ENCODE results near the gene SDK2.

The SDK2 gene

DNA sequence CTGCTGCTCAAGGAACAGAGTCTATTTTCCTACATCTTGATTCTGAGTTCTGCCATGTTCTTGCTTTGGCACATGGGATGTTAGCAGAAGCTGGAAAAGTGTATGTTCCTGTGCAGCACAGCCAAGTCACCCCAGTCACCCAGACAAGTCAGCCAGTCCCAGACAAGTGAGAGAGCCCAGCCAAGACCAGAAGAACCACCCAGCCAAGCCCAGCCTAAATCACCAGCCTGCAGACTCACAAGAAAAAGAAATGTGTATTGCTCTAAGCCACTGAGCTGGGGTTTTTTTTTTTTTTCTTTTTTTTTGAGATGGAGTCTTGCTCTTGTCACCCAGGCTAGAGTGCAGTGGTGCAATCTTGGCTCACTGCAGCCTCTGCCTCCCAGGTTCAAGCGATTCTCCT lies 191.2 kb downstream of the SDK2 start:
- no peak overlapping the region for H3K27ac ChIP-seq (replicated peaks)
- DNase-seq (ENCODE audit: low read depth in 1 of 2, low spot score in 1 of 2), result no peak
- H3K27me3 ChIP-seq (ENCODE audit: insufficient read depth, poor library complexity, severe bottlenecking), result no peaks in the 10 kb centered on the region
- no peak for TF ChIP-seq GABPA (IDR thresholded peaks at IDR 0.05; ENCODE audit: low read depth)
- TF ChIP-seq SPI1 (IDR thresholded peaks at IDR 0.05; ENCODE audit: borderline replicate concordance, low read depth), result no peak
- TF ChIP-seq, protein P1, sequence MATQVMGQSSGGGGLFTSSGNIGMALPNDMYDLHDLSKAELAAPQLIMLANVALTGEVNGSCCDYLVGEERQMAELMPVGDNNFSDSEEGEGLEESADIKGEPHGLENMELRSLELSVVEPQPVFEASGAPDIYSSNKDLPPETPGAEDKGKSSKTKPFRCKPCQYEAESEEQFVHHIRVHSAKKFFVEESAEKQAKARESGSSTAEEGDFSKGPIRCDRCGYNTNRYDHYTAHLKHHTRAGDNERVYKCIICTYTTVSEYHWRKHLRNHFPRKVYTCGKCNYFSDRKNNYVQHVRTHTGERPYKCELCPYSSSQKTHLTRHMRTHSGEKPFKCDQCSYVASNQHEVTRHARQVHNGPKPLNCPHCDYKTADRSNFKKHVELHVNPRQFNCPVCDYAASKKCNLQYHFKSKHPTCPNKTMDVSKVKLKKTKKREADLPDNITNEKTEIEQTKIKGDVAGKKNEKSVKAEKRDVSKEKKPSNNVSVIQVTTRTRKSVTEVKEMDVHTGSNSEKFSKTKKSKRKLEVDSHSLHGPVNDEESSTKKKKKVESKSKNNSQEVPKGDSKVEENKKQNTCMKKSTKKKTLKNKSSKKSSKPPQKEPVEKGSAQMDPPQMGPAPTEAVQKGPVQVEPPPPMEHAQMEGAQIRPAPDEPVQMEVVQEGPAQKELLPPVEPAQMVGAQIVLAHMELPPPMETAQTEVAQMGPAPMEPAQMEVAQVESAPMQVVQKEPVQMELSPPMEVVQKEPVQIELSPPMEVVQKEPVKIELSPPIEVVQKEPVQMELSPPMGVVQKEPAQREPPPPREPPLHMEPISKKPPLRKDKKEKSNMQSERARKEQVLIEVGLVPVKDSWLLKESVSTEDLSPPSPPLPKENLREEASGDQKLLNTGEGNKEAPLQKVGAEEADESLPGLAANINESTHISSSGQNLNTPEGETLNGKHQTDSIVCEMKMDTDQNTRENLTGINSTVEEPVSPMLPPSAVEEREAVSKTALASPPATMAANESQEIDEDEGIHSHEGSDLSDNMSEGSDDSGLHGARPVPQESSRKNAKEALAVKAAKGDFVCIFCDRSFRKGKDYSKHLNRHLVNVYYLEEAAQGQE (IDR thresholded peaks at IDR 0.05; ENCODE audit: insufficient replicate concordance, low read depth), result no peak
- TF ChIP-seq POLR2AphosphoS5 (IDR thresholded peaks at IDR 0.05; ENCODE audit: low read depth), result no peak
- TF ChIP-seq, protein P2, sequence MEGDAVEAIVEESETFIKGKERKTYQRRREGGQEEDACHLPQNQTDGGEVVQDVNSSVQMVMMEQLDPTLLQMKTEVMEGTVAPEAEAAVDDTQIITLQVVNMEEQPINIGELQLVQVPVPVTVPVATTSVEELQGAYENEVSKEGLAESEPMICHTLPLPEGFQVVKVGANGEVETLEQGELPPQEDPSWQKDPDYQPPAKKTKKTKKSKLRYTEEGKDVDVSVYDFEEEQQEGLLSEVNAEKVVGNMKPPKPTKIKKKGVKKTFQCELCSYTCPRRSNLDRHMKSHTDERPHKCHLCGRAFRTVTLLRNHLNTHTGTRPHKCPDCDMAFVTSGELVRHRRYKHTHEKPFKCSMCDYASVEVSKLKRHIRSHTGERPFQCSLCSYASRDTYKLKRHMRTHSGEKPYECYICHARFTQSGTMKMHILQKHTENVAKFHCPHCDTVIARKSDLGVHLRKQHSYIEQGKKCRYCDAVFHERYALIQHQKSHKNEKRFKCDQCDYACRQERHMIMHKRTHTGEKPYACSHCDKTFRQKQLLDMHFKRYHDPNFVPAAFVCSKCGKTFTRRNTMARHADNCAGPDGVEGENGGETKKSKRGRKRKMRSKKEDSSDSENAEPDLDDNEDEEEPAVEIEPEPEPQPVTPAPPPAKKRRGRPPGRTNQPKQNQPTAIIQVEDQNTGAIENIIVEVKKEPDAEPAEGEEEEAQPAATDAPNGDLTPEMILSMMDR (IDR thresholded peaks at IDR 0.05; ENCODE audit: insufficient read depth, low read length), result no peak
- H3K4me3 ChIP-seq (replicated peaks; ENCODE audit: insufficient read depth, low read length), result no peak overlapping the region

DNA sequence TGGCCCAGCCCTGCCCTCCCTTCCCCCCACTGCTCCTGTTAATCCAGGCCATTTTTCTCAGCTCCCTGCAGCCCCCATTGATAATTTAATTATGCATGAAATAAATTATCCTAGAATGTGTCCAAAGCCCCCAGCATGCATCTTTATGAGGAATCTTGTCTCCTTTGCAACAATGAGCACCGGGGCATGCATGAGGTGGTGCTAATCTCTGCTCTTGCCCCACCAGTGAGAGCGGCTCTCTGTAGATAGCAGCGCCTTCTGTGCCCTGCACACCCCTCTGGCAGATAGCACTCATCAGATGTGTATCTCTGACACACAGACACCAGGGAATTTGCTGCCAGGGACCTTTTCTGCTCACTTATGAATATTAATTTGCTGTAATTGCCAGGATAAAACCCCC lies 192.2 kb downstream of the SDK2 start:
- Histone ChIP-seq H3K27ac (replicated peaks) (no peak overlapping the region), H3K4me3 (replicated peaks; ENCODE audit: insufficient read depth, low read length) (no peak overlapping the region), H3K27me3 (ENCODE audit: insufficient read depth, poor library complexity, severe bottlenecking) (no peaks in the 10 kb centered on the region)
- DNase-seq (ENCODE audit: low read depth in 1 of 2, low spot score in 1 of 2), result no peak
- TF ChIP-seq POLR2AphosphoS5 (IDR thresholded peaks at IDR 0.05; ENCODE audit: low read depth) (no peak), SPI1 (IDR thresholded peaks at IDR 0.05; ENCODE audit: borderline replicate concordance, low read depth) (no peak)
- TF ChIP-seq, protein P2 (IDR thresholded peaks at IDR 0.05; ENCODE audit: insufficient read depth, low read length), result no peak
- TF ChIP-seq, protein P1 (IDR thresholded peaks at IDR 0.05; ENCODE audit: insufficient replicate concordance, low read depth), result no peak

DNA sequence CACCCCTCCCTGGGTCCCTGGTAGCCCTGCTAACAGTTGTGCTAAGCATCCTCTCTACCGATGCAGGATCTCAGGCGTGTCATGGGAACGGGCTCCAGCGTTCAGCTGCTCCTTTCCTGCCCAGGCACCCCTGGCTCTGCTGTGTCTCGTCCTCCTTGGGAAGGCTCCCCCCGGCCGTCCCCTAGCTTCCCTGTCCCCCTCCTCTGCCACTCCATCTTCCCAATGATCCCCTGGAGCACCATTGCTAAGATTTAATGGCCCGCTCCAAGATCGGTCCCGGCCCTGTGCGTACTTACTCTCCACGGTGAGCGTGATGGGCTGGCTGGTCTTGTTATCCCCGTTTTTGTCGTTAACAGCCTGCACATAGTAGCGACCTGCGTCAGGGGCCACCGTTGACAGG lies 196.9 kb downstream of the SDK2 start:
- TF ChIP-seq SPI1 (IDR thresholded peaks at IDR 0.05; ENCODE audit: borderline replicate concordance, low read depth) (no peak), POLR2AphosphoS5 (IDR thresholded peaks at IDR 0.05; ENCODE audit: low read depth) (no peak), GABPA (IDR thresholded peaks at IDR 0.05; ENCODE audit: low read depth) (no peak)
- TF ChIP-seq, protein P2 (IDR thresholded peaks at IDR 0.05; ENCODE audit: insufficient read depth, low read length), result no peak
- TF ChIP-seq, protein P1 (IDR thresholded peaks at IDR 0.05; ENCODE audit: insufficient replicate concordance, low read depth), result no peak
- Histone ChIP-seq H3K4me3 (replicated peaks; ENCODE audit: insufficient read depth, low read length) (no peak overlapping the region), H3K27me3 (ENCODE audit: insufficient read depth, poor library complexity, severe bottlenecking) (no peaks in the 10 kb centered on the region), H3K27ac (replicated peaks) (no peak overlapping the region)
- DNase-seq (ENCODE audit: low read depth in 1 of 2, low spot score in 1 of 2), result no peak
